GM12864 (cell line): ENCODE data around the gene ARAP2.

Experiments used
- DNase-seq: peaks from one replicate; pipeline ENCODE4 v3.0.0-alpha.2; 2011; ENCODE audit warnings: low read depth
- H3K4me3 ChIP-seq: 2 replicates; pipeline ENCODE4 v1.5.1; 2011; ENCODE audit warnings: mild to moderate bottlenecking, low read depth, low read length, control low read depth
- CTCF ChIP-seq: IDR thresholded peaks from 2 replicates; pipeline ENCODE4 v1.5.1; 2011; ENCODE audit warnings: low read depth, mild to moderate bottlenecking, moderate library complexity, low read length, control low read depth, inconsistent platforms; ENCODE audit errors: missing control alignments

Gene ARAP2

GRCh38 chr4:36277533-36277932 lies 33.2 kb upstream of the ARAP2 start:
- DNase-seq = no peak
- H3K4me3 ChIP-seq = no peak overlapping the region
- TF ChIP-seq CTCF = no peak

GRCh38 chr4:36274158-36274557 lies 29.8 kb upstream of the ARAP2 start:
- no peak for TF ChIP-seq CTCF
- no peak for DNase-seq
- H3K4me3 ChIP-seq = no peak overlapping the region

GRCh38 chr4:36273276-36273675 lies 29.0 kb upstream of the ARAP2 start:
- H3K4me3 ChIP-seq = no peak overlapping the region
- no peak for TF ChIP-seq CTCF
- no peak for DNase-seq

GRCh38 chr4:36269533-36270173 lies 25.3 kb upstream of the ARAP2 start:
- TF ChIP-seq CTCF = no peak
- no peak for DNase-seq
- no peak overlapping the region for H3K4me3 ChIP-seq

GRCh38 chr4:36269101-36269500 lies 24.8 kb upstream of the ARAP2 start:
- no peak for DNase-seq
- TF ChIP-seq CTCF = no peak
- no peak overlapping the region for H3K4me3 ChIP-seq

- H3K4me3 ChIP-seq = no peak overlapping the region
- DNase-seq = no peak
- TF ChIP-seq CTCF = no peak
These were observed 23.4 kb upstream of the ARAP2 start for GRCh38 chr4:36267486-36268268.
